Panc1 (cell line): ENCODE results near the gene THBS4. TPM values are rescaled to one million over a fixed set of nuclear protein-coding genes. Genes with fewer than 3 reads are reported as not detected.

Experiments used
- ATAC-seq: fragments of 200-7000 bp; cut with Tn5 transposase; 2 replicates; pipeline ENCODE4 v1.9.1; 2020; ENCODE audit warnings: mild to moderate bottlenecking, moderate library complexity
- BruUV-seq: library from RNA; stranded (reverse); fragments of 400-500 nt; replicated peaks from 2 replicates; lab custom pipeline; 2021; lab: Mats Ljungman, UMichigan
- CTCF ChIA-PET: fragments of 300-600 bp; sonication (Branson Sonifier 250); formaldehyde crosslinking; loops from one replicate; lab custom pipeline; 2022; ENCODE audit warnings: antibody characterized with exemption; lab: Charles Lee
- POLR2A ChIA-PET: fragments of 300-600 bp; sonication (Branson Sonifier 250); formaldehyde crosslinking; loops from one replicate; lab custom pipeline; 2022; ENCODE audit warnings: antibody characterized with exemption; lab: Charles Lee
- DNase-seq: peaks from one replicate; pipeline ENCODE4 v3.0.0-alpha.2; 2010; ENCODE audit warnings: low read depth, low spot score
- H3K27ac ChIP-seq: 2 replicates; pipeline ENCODE4 v1.5.1; 2011; ENCODE audit warnings: mild to moderate bottlenecking, low read length, inconsistent platforms
- H3K27me3 ChIP-seq: fragments of 200-500 bp; sonication (Bioruptor generic); 2 replicates; pipeline ENCODE4 v1.6.0; 2014; ENCODE audit warnings: low read length, inconsistent platforms; ENCODE audit not compliant: control insufficient read depth, insufficient read depth
- H3K36me3 ChIP-seq: fragments of 200-500 bp; sonication (Bioruptor generic); 2 replicates; pipeline ENCODE4 v1.5.1; 2014; ENCODE audit warnings: inconsistent platforms, mild to moderate bottlenecking, low read length, moderate library complexity; ENCODE audit not compliant: control insufficient read depth, insufficient read depth
- H3K4me1 ChIP-seq: 2 replicates; pipeline ENCODE4 v1.5.1; 2011; ENCODE audit warnings: inconsistent platforms, mild to moderate bottlenecking, low read length, moderate library complexity; ENCODE audit not compliant: control insufficient read depth, insufficient read depth
- H3K4me3 ChIP-seq, 2 experiments: 2 replicates each; pipeline ENCODE4 v1.5.1; 2011 to 2012; ENCODE audit warnings: low read depth in 2 of 2, low read length in 2 of 2, mild to moderate bottlenecking in 2 of 2, inconsistent platforms in 1 of 2, moderate library complexity in 1 of 2
- H3K9me3 ChIP-seq: fragments of 200-500 bp; sonication (Bioruptor generic); 2 replicates; pipeline ENCODE4 v1.5.1; 2014; ENCODE audit warnings: low read depth, mild to moderate bottlenecking, inconsistent platforms, low read length, moderate library complexity; ENCODE audit not compliant: control insufficient read depth, insufficient read depth
- POLR2AphosphoS5 ChIP-seq: IDR thresholded peaks from 2 replicates; pipeline ENCODE4 v1.6.1; 2012; ENCODE audit warnings: mild to moderate bottlenecking, low read depth, low read length, moderate library complexity
- REST ChIP-seq, 2 experiments: IDR thresholded peaks; 2 replicates each; pipeline ENCODE4 v1.6.1; 2011 to 2012; ENCODE audit warnings: low read depth in 2 of 2, control low read depth in 1 of 2, low read length in 1 of 2, mild to moderate bottlenecking in 1 of 2, moderate library complexity in 1 of 2; ENCODE audit not compliant: insufficient read depth in 1 of 2
- SIN3A ChIP-seq: IDR thresholded peaks from 2 replicates; pipeline ENCODE4 v1.6.1; 2012; ENCODE audit warnings: low read depth, mild to moderate bottlenecking, low read length, moderate library complexity, borderline replicate concordance; ENCODE audit not compliant: insufficient read depth
- TCF7L2 ChIP-seq: IDR thresholded peaks from 2 replicates; pipeline ENCODE4 v1.6.1; 2011; ENCODE audit warnings: mild to moderate bottlenecking, low read depth, low read length, inconsistent platforms
- in situ Hi-C: cut with HindIII; loops from 2 replicates; pipeline ENCODE4 v1.10.0; 2016; ENCODE audit warnings: low sequenced_read_pairs, low pct_unique_long_range_greater_than_20kb
- intact Hi-C: fragments of 100-400 bp; cut with micrococcal nuclease; formaldehyde crosslinking; loops from one replicate; pipeline ENCODE4 v1.10.0; 2022; ENCODE audit not compliant: unreplicated experiment
- total RNA-seq: library from RNA; stranded (reverse); gene quantifications from one replicate; pipeline ENCODE4 v1.2.1, GENCODE V29; 2021; ENCODE audit not compliant: unreplicated experiment
- TF ChIP-seq, protein P1 (sequence below): fragments of 450-650 bp; IDR thresholded peaks from 2 replicates; pipeline ENCODE4 v1.5.1; 2017; ENCODE audit warnings: mild to moderate bottlenecking

Gene THBS4
- total RNA-seq, 1 experiment from 2014 or later = 0.31 TPM

DNA sequence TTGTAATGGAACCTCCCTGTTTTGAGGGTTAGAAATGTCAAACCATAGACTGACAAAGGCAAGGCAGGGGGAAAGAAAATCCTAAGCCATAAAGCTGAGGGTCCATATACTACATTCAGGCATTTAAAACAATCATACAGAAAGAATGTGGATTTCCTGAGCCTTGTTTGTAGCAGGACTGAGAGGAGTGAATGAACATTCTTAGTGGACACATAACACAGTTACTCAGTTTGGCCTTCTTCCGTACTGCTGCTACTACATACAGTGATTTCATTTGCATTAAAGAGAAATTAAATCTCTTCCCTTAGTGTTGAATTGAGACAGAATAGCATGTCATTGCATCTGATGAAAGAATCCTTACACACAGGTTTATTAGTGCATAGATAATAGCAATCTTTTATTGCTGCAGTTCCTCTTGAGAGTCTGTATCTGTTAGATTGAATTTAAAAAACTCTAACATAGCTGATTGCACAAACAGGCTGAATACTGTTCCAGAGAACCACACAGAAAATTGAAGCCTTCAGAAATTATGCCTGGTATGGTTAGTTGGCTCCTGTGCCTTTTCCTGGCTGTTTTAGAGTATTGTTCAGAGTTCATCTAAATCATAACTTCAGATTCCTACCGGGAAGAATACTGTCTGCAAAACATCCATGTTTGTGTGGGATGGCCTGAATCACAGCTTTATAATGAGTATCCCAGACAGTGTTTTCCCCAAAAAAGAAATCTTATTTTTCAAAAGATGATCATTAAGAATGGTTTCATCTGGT lies 42.1 kb upstream of the THBS4 start:
- DNase-seq = no peak
- peaks cover 5% of the 10 kb centered on the region; the same call in 1 of the 2 replicates for H3K4me1 ChIP-seq
- H3K36me3 ChIP-seq = peaks cover 5% of the 10 kb centered on the region
- peaks cover 7% of the 10 kb centered on the region; the same call in 1 of the 2 replicates for H3K9me3 ChIP-seq
- ChIA-PET POLR2A (no interaction called here), CTCF (no interaction called here)
- TF ChIP-seq SIN3A = no peak
- TF ChIP-seq REST (IDR thresholded peaks at IDR 0.05; ENCODE audit: insufficient read depth in 1 of 2, low read depth in 2 of 2, low read length in 1 of 2) = no peak
- no peak for TF ChIP-seq TCF7L2
- TF ChIP-seq POLR2AphosphoS5 = no peak
- TF ChIP-seq, protein P1, sequence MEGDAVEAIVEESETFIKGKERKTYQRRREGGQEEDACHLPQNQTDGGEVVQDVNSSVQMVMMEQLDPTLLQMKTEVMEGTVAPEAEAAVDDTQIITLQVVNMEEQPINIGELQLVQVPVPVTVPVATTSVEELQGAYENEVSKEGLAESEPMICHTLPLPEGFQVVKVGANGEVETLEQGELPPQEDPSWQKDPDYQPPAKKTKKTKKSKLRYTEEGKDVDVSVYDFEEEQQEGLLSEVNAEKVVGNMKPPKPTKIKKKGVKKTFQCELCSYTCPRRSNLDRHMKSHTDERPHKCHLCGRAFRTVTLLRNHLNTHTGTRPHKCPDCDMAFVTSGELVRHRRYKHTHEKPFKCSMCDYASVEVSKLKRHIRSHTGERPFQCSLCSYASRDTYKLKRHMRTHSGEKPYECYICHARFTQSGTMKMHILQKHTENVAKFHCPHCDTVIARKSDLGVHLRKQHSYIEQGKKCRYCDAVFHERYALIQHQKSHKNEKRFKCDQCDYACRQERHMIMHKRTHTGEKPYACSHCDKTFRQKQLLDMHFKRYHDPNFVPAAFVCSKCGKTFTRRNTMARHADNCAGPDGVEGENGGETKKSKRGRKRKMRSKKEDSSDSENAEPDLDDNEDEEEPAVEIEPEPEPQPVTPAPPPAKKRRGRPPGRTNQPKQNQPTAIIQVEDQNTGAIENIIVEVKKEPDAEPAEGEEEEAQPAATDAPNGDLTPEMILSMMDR = no peak
- H3K27me3 ChIP-seq = peaks cover 12% of the 10 kb centered on the region
- intact Hi-C loops = no loop called here
- ATAC-seq = no peak
- no TSS peak for BruUV-seq
- in situ Hi-C loops = no loop called here
- H3K27ac ChIP-seq = no peak overlapping the region
- H3K4me3 ChIP-seq = no peak overlapping the region

DNA sequence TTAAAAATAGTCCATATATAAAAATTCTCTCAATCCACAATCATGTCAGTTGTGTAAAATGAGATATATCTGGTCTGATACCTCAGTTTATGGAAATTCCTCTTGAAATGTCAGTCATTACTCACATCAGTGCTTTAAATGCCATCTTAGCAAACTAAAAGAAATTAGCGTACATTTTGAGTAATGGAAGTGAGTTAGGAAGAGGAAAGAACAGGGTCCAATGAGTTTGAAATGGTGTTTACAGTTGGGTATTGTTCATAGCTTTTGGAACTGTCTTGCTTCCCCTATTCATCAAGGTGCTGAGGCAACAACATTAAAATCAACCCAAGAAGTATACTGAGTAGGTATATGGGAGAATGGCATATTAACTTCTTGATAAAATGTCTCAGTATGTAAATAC lies 35.4 kb upstream of the THBS4 start:
- ChIA-PET CTCF (no interaction called here), POLR2A (no interaction called here)
- H3K9me3 ChIP-seq = no peaks in the 10 kb centered on the region
- no TSS peak for BruUV-seq
- peaks cover 19% of the 10 kb centered on the region for H3K27me3 ChIP-seq
- H3K36me3 ChIP-seq = no peaks in the 10 kb centered on the region
- H3K27ac ChIP-seq = no peak overlapping the region
- no peak overlapping the region for H3K4me3 ChIP-seq
- H3K4me1 ChIP-seq = no peaks in the 10 kb centered on the region
- DNase-seq (no peak), ATAC-seq (no peak)
- TF ChIP-seq SIN3A = no peak
- no peak for TF ChIP-seq REST (IDR thresholded peaks at IDR 0.05; ENCODE audit: insufficient read depth in 1 of 2, low read depth in 2 of 2, low read length in 1 of 2)
- TF ChIP-seq POLR2AphosphoS5 = no peak
- intact Hi-C loops (no loop called here), in situ Hi-C loops (no loop called here)
